ENCODE measurements around the gene CSTF3.

CSTF3 gene

DNA sequence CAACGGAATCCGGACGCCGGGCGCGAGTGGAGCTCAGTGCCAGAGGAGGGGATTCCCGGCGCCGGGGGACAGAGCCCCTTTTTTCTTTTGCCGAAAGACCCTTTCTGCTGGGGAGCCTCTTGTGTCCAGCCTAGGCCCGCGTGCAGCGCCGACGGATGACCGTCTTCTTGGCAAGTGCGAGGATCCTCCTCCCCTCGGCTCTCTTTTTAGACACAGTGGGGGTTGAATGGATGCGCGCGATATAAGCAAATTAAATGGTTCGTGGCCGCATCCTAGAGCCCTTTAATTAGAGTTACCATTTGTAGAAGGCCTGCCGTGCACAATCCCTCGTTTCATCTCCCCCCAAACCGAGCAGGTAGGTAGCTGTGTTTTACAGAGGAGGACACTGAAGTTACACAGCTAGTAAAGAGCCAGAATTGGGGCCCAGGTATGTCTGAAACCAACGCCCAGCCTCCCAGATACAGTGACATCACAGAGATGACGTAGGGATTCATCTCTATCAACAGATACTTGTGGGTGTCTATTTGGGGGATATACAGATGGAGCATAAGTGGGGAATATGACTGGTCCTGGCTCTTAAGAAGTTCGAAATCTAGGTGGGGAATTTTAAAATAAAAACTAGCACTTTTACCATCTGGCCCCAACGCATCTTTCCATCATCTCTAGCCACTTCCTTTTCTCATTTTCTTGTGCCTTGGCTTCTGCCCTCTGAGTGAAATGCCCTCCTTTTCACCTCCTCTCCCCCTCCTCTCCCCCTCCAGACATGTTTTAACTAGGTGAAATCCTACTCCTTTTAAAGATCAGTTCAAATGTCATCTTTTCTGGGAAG lies 121.0 kb downstream of the CSTF3 start:
- peak; percentile 6 for DNase-seq

DNA sequence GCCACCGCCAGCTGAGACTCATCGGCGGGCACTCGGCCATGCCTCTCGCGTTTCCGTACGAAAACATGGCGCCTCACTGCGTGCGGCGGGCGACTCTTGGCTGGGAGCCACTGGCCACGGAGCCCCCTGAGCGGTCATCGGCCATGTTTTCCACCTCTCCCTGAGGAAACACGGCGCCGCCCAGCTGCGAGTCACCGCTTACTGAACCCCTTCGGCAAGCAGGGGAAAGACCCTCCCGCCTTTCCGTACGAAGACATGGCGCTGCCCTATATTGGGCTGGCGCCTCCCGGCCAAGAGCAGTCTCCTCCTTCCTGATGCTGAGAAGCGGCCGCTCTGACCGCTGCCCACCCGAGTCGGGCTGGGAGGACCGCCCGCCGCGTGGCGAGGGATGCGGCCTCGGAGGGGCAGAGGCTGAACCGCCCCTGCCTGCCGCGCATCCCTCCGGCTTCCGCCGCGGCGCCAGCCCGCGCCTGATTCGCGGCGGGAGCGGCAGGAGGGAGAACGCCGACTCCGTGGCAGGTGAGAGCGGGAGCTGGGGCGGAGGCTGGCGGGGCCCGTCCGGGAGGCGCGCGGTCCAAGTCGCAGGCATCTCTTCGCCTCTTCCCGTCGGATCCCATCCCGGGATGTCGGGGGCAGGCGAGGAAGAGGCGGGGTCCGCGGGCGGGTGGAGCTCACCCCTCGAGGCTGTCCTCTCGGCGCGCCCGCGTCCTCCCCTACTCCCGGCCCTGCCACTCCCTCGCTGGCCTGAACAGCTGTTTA lies 121.8 kb downstream of the CSTF3 start, which contains the start of gene TCP11L1:
TCP11L1 (plus strand) TSS at position 299 of the 759 bp plus-strand sequence. CDS start 4,202 bp downstream, outside the sequence.
- no peak for DNase-seq

DNA sequence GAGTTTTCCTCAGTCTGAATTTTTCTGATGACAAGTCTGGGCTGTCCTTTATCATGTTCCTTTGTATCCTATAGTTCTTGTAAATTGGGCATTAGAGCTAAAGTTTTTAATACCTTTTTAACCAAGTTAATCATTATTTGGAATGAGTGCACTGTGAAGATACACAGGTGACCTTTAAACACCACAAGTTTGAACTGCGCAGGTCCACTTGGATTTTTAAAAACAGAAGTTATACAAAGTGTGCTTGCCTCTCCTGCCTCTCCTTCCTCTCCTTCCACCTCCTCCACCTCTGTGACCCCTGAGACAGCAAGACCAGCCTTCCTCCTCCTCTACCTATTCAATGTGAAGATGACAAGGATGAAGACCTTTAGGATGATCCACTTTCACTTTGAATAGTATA lies 126.3 kb downstream of the CSTF3 start:
- DNase-seq = no peak
